Non-pigmented ciliary epithelial cell (primary cell): ENCODE measurements around the gene RBBP8NL.

Experiments
- DNase-seq: peaks from one replicate; pipeline ENCODE4 v3.0.0-alpha.2; 2010; ENCODE audit warnings: low read depth

Gene RBBP8NL

GRCh38 chr20:62392621-62393334 is 34.6 kb downstream of the RBBP8NL start:
- no peak for DNase-seq

- DNase-seq: no peak
Observed at GRCh38 chr20:62392077-62392418, 35.3 kb downstream of the RBBP8NL start.

- no peak for DNase-seq
Observed at GRCh38 chr20:62391165-62392076, 35.9 kb downstream of the RBBP8NL start.

GRCh38 chr20:62390317-62391164 is 36.8 kb downstream of the RBBP8NL start:
- no peak for DNase-seq

- no peak for DNase-seq
Observed at GRCh38 chr20:62389601-62390087, 37.7 kb downstream of the RBBP8NL start.

GRCh38 chr20:62388839-62389600 is 38.3 kb downstream of the RBBP8NL start:
- no peak for DNase-seq

- DNase-seq: no peak
Observed at GRCh38 chr20:62387933-62388635, 39.3 kb downstream of the RBBP8NL start.

GRCh38 chr20:62387219-62387913 is 40.0 kb downstream of the RBBP8NL start:
- no peak for DNase-seq

GRCh38 chr20:62386383-62387218 is 40.7 kb downstream of the RBBP8NL start, which contains the start of gene RPS21:
Gene RPS21 (plus strand): TSS chr20:62387103. CDS start chr20:62387339, 236 bp downstream.
- DNase-seq: peak; percentile 51

GRCh38 chr20:62382306-62383198 is 44.8 kb downstream of the RBBP8NL start:
- no peak for DNase-seq

GRCh38 chr20:62381842-62382241 is 45.5 kb downstream of the RBBP8NL start:
- DNase-seq: no peak

- DNase-seq: no peak
Observed at GRCh38 chr20:62381202-62381797, 46.0 kb downstream of the RBBP8NL start.

- no peak for DNase-seq
Observed at GRCh38 chr20:62378215-62378614, 49.1 kb downstream of the RBBP8NL start.

GRCh38 chr20:62377615-62378178 is 49.6 kb downstream of the RBBP8NL start:
- DNase-seq: no peak

GRCh38 chr20:62377064-62377461 is 50.3 kb downstream of the RBBP8NL start:
- no peak for DNase-seq

GRCh38 chr20:62376112-62377063 is 51.0 kb downstream of the RBBP8NL start:
- no peak for DNase-seq
